ENCODE measurements around the gene CUX1.

The CUX1 gene

GRCh38 chr7:102197161-102197560, 379.7 kb downstream of the CUX1 start:
- DNase-seq, result no peak
- no peaks in the 10 kb centered on the region for H3K9me3 ChIP-seq (ENCODE audit: insufficient read depth, low read length, severe bottlenecking)
- H3K4me1 ChIP-seq (ENCODE audit: insufficient read depth, low read length), result no peaks in the 10 kb centered on the region
- TF ChIP-seq, protein P1, sequence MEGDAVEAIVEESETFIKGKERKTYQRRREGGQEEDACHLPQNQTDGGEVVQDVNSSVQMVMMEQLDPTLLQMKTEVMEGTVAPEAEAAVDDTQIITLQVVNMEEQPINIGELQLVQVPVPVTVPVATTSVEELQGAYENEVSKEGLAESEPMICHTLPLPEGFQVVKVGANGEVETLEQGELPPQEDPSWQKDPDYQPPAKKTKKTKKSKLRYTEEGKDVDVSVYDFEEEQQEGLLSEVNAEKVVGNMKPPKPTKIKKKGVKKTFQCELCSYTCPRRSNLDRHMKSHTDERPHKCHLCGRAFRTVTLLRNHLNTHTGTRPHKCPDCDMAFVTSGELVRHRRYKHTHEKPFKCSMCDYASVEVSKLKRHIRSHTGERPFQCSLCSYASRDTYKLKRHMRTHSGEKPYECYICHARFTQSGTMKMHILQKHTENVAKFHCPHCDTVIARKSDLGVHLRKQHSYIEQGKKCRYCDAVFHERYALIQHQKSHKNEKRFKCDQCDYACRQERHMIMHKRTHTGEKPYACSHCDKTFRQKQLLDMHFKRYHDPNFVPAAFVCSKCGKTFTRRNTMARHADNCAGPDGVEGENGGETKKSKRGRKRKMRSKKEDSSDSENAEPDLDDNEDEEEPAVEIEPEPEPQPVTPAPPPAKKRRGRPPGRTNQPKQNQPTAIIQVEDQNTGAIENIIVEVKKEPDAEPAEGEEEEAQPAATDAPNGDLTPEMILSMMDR (IDR thresholded peaks at IDR 0.05; ENCODE audit: borderline replicate concordance, extremely low read depth, low read length, poor library complexity, severe bottlenecking), result no peak
- no peak for TF ChIP-seq EZH2 (IDR thresholded peaks at IDR 0.05; ENCODE audit: borderline replicate concordance, low read depth, low read length, severe bottlenecking)
- peaks cover 96% of the 10 kb centered on the region for H3K36me3 ChIP-seq (ENCODE audit: insufficient read depth, low read length)
- no peak overlapping the region for H3K9ac ChIP-seq (ENCODE audit: low read depth, low read length)
- no peak overlapping the region for H3K27ac ChIP-seq (ENCODE audit: low read length)
- peaks cover 6% of the 10 kb centered on the region; the same call in 1 of the 2 replicates for H4K20me1 ChIP-seq (ENCODE audit: insufficient read depth, low read length)
- no peaks in the 10 kb centered on the region for H3K79me2 ChIP-seq (ENCODE audit: insufficient read depth, low read length)
- no peak overlapping the region for H3K4me3 ChIP-seq (ENCODE audit: low read depth in 1 of 2, low read length in 2 of 2)
- H2AFZ ChIP-seq (ENCODE audit: low read depth, low read length), result no peak overlapping the region
- H3K27me3 ChIP-seq (ENCODE audit: insufficient read depth, low read length, poor library complexity), result no peaks in the 10 kb centered on the region
- no peak for ATAC-seq (ENCODE audit: insufficient read depth, low read depth)
- H3K4me2 ChIP-seq (ENCODE audit: insufficient read depth, low read length), result no peak overlapping the region

DNA sequence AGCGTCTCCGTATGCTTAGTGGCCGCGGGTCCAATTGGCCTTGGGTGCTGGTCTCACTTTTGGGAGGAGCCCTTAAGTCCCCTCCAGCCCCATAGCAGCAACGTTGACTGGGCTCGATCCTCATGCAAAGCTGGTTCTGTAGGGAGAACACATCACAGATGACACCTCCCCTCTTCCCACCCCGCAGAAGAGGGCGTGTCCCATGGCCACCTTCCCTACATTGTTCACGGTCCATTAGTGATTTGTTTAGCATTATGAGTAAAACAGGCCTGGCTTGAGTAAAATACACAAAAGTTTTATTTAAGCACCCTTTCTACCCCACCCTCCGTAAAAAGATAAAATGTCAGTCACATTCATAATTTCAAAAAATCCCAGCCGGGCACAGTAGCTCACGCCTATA, 380.2 kb downstream of the CUX1 start:
- Histone ChIP-seq H3K27me3 (ENCODE audit: insufficient read depth, low read length, poor library complexity) (no peaks in the 10 kb centered on the region), H3K36me3 (ENCODE audit: insufficient read depth, low read length) (peaks cover 96% of the 10 kb centered on the region), H3K4me2 (ENCODE audit: insufficient read depth, low read length) (no peak overlapping the region), H3K27ac (ENCODE audit: low read length) (no peak overlapping the region), H3K79me2 (ENCODE audit: insufficient read depth, low read length) (no peaks in the 10 kb centered on the region), H3K9me3 (ENCODE audit: insufficient read depth, low read length, severe bottlenecking) (no peaks in the 10 kb centered on the region), H2AFZ (ENCODE audit: low read depth, low read length) (no peak overlapping the region), H3K9ac (ENCODE audit: low read depth, low read length) (no peak overlapping the region), H3K4me1 (ENCODE audit: insufficient read depth, low read length) (no peaks in the 10 kb centered on the region), H3K4me3 (ENCODE audit: low read depth in 1 of 2, low read length in 2 of 2) (no peak overlapping the region), H4K20me1 (ENCODE audit: insufficient read depth, low read length) (peaks cover 6% of the 10 kb centered on the region; the same call in 1 of the 2 replicates)
- ATAC-seq (ENCODE audit: insufficient read depth, low read depth) (no peak), DNase-seq (no peak)
- TF ChIP-seq, protein P1 (IDR thresholded peaks at IDR 0.05; ENCODE audit: borderline replicate concordance, extremely low read depth, low read length, poor library complexity, severe bottlenecking), result no peak
- TF ChIP-seq EZH2 (IDR thresholded peaks at IDR 0.05; ENCODE audit: borderline replicate concordance, low read depth, low read length, severe bottlenecking), result no peak

DNA sequence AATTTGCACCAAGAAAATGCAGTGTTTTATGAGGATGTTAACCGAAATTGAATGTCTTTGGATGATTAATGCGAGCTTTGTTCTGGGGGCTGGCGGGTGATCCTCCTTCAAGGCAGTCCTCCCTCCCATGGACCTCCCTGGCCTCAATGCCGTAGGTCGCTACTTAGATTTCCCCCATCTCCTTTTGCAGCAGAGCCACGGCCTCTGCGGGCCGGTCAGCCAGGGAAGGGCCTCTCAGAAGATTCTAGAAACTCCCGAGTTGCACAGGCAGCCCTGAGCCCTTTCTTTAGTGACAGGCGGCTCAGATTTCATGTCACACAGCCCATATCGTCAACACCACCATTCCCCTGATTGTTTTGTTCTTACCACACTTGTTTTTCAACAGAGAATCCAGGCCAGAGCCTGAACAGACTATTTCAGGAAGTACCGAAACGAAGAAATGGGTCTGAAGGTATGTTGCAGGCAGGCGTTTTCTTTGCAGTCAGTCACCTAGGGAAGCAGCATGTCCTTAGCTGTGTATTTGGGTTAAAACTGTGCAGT, 381.1 kb downstream of the CUX1 start:
- DNase-seq, result no peak
- Histone ChIP-seq H3K27ac (ENCODE audit: low read length) (no peak overlapping the region), H3K4me3 (ENCODE audit: low read depth in 1 of 2, low read length in 2 of 2) (no peak overlapping the region), H3K4me1 (ENCODE audit: insufficient read depth, low read length) (no peaks in the 10 kb centered on the region), H4K20me1 (ENCODE audit: insufficient read depth, low read length) (peaks cover 6% of the 10 kb centered on the region; the same call in 1 of the 2 replicates), H3K79me2 (ENCODE audit: insufficient read depth, low read length) (no peaks in the 10 kb centered on the region), H3K27me3 (ENCODE audit: insufficient read depth, low read length, poor library complexity) (no peaks in the 10 kb centered on the region), H3K9me3 (ENCODE audit: insufficient read depth, low read length, severe bottlenecking) (no peaks in the 10 kb centered on the region), H2AFZ (ENCODE audit: low read depth, low read length) (no peak overlapping the region), H3K4me2 (ENCODE audit: insufficient read depth, low read length) (no peak overlapping the region), H3K36me3 (ENCODE audit: insufficient read depth, low read length) (peaks cover 96% of the 10 kb centered on the region), H3K9ac (ENCODE audit: low read depth, low read length) (no peak overlapping the region)
- TF ChIP-seq, protein P1 (IDR thresholded peaks at IDR 0.05; ENCODE audit: borderline replicate concordance, extremely low read depth, low read length, poor library complexity, severe bottlenecking), result no peak
- TF ChIP-seq EZH2 (IDR thresholded peaks at IDR 0.05; ENCODE audit: borderline replicate concordance, low read depth, low read length, severe bottlenecking), result no peak
- ATAC-seq (ENCODE audit: insufficient read depth, low read depth), result no peak
